ENCODE results near the gene MAGI3.

MAGI3 gene

GRCh38 chr1:113538225-113538624 is 147.9 kb downstream of the MAGI3 start:
- Histone ChIP-seq H3K23ac (ENCODE audit: low read length) (no peak overlapping the region), H4K8ac (ENCODE audit: low read depth, low read length) (no peak overlapping the region), H4K5ac (ENCODE audit: low read length) (no peak overlapping the region), H3K27me3 (ENCODE audit: insufficient read depth, low read length, poor library complexity) (no peaks in the 10 kb centered on the region), H3K79me2 (ENCODE audit: control insufficient read depth, insufficient read depth, low read length) (no peaks in the 10 kb centered on the region), H3K79me1 (ENCODE audit: low read length) (peaks cover 8% of the 10 kb centered on the region), H3K27ac (ENCODE audit: low read depth, low read length) (no peak overlapping the region), H2AK5ac (ENCODE audit: low read length) (no peak overlapping the region), H3K36me3 (ENCODE audit: control insufficient read depth, insufficient read depth, low read length) (no peaks in the 10 kb centered on the region), H3K9ac (ENCODE audit: low read length) (no peak overlapping the region), H3K4me3 (ENCODE audit: low read length) (no peak overlapping the region), H2BK5ac (ENCODE audit: low read length) (no peak overlapping the region), H3K4me1 (ENCODE audit: control insufficient read depth, low read depth, low read length) (peaks cover 2% of the 10 kb centered on the region), H3K4me2 (ENCODE audit: low read length) (no peak overlapping the region), H3K56ac (ENCODE audit: low read length) (no peak overlapping the region), H2BK15ac (replicated peaks; ENCODE audit: low read depth) (no peak overlapping the region), H3K18ac (ENCODE audit: low read length) (no peak overlapping the region), H3K4ac (ENCODE audit: low read depth, low read length) (no peak overlapping the region), H2BK120ac (ENCODE audit: low read depth, low read length) (no peak overlapping the region)
- no CpG with 5 or more reads among the region's 3 CpGs for WGBS (ENCODE audit: extremely low coverage, insufficient coverage, low lambda C conversion rate)
- DNase-seq, result no peak

- no peak for DNase-seq
- H3K27ac ChIP-seq (ENCODE audit: low read depth, low read length), result no peak overlapping the region
- peaks cover 8% of the 10 kb centered on the region for H3K79me1 ChIP-seq (ENCODE audit: low read length)
- H3K23ac ChIP-seq (ENCODE audit: low read length), result no peak overlapping the region
- no peak overlapping the region for H3K9ac ChIP-seq (ENCODE audit: low read length)
- no peak overlapping the region for H3K18ac ChIP-seq (ENCODE audit: low read length)
- H3K4me3 ChIP-seq (ENCODE audit: low read length), result no peak overlapping the region
- H3K4me1 ChIP-seq (ENCODE audit: control insufficient read depth, low read depth, low read length), result no peaks in the 10 kb centered on the region
- H3K27me3 ChIP-seq (ENCODE audit: insufficient read depth, low read length, poor library complexity), result no peaks in the 10 kb centered on the region
- no peaks in the 10 kb centered on the region for H3K36me3 ChIP-seq (ENCODE audit: control insufficient read depth, insufficient read depth, low read length)
- no peak overlapping the region for H2BK5ac ChIP-seq (ENCODE audit: low read length)
- no peak overlapping the region for H2BK120ac ChIP-seq (ENCODE audit: low read depth, low read length)
- no peak overlapping the region for H2AK5ac ChIP-seq (ENCODE audit: low read length)
- no peak overlapping the region for H4K8ac ChIP-seq (ENCODE audit: low read depth, low read length)
- H3K4ac ChIP-seq (ENCODE audit: low read depth, low read length), result no peak overlapping the region
- H2BK15ac ChIP-seq (replicated peaks; ENCODE audit: low read depth), result no peak overlapping the region
- H3K79me2 ChIP-seq (ENCODE audit: control insufficient read depth, insufficient read depth, low read length), result no peaks in the 10 kb centered on the region
- WGBS (ENCODE audit: extremely low coverage, insufficient coverage, low lambda C conversion rate), result no CpG with 5 or more reads among the region's 3 CpGs
- H3K4me2 ChIP-seq (ENCODE audit: low read length), result no peak overlapping the region
- H3K56ac ChIP-seq (ENCODE audit: low read length), result no peak overlapping the region
- H4K5ac ChIP-seq (ENCODE audit: low read length), result no peak overlapping the region
These were observed 150.0 kb downstream of the MAGI3 start for GRCh38 chr1:113540335-113540734.

GRCh38 chr1:113541106-113541505 is 150.8 kb downstream of the MAGI3 start:
- WGBS (ENCODE audit: extremely low coverage, insufficient coverage, low lambda C conversion rate), result no CpG with 5 or more reads among the region's 2 CpGs
- Histone ChIP-seq H3K27me3 (ENCODE audit: insufficient read depth, low read length, poor library complexity) (no peaks in the 10 kb centered on the region), H3K4ac (ENCODE audit: low read depth, low read length) (no peak overlapping the region), H3K79me1 (ENCODE audit: low read length) (peaks cover 8% of the 10 kb centered on the region), H3K27ac (ENCODE audit: low read depth, low read length) (no peak overlapping the region), H3K79me2 (ENCODE audit: control insufficient read depth, insufficient read depth, low read length) (no peaks in the 10 kb centered on the region), H3K4me1 (ENCODE audit: control insufficient read depth, low read depth, low read length) (no peaks in the 10 kb centered on the region), H3K4me2 (ENCODE audit: low read length) (no peak overlapping the region), H2AK5ac (ENCODE audit: low read length) (no peak overlapping the region), H4K8ac (ENCODE audit: low read depth, low read length) (no peak overlapping the region), H3K36me3 (ENCODE audit: control insufficient read depth, insufficient read depth, low read length) (no peaks in the 10 kb centered on the region), H4K5ac (ENCODE audit: low read length) (no peak overlapping the region), H3K18ac (ENCODE audit: low read length) (no peak overlapping the region), H2BK15ac (replicated peaks; ENCODE audit: low read depth) (no peak overlapping the region), H2BK5ac (ENCODE audit: low read length) (no peak overlapping the region), H3K9ac (ENCODE audit: low read length) (no peak overlapping the region), H2BK120ac (ENCODE audit: low read depth, low read length) (no peak overlapping the region), H3K4me3 (ENCODE audit: low read length) (no peak overlapping the region), H3K56ac (ENCODE audit: low read length) (no peak overlapping the region), H3K23ac (ENCODE audit: low read length) (no peak overlapping the region)
- no peak for DNase-seq

DNA sequence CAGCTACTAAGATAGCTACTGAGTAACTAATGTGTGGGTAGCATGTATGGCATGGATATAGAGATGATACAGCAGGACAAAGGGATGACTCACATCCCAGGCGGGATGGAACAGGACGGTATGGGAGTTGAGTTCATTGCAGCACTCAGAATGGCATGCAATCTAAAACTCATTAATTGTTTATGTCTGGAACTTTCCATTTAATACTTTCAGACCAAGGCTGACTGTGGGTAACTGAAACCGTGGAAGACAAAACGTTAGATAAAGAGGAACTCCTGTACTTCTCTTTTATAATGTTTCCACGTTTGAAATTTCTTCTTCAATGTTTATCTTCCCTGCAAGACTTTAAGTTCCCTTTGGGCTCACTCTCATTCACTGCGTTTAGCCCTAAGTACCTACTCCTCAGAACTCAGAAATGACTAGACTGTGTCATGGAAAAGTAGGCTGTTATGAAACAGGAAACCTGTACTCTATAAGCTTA is 151.9 kb downstream of the MAGI3 start:
- Histone ChIP-seq H4K8ac (ENCODE audit: low read depth, low read length) (no peak overlapping the region), H3K23ac (ENCODE audit: low read length) (no peak overlapping the region), H3K4ac (ENCODE audit: low read depth, low read length) (no peak overlapping the region), H2BK120ac (ENCODE audit: low read depth, low read length) (no peak overlapping the region), H3K9ac (ENCODE audit: low read length) (no peak overlapping the region), H4K5ac (ENCODE audit: low read length) (no peak overlapping the region), H3K36me3 (ENCODE audit: control insufficient read depth, insufficient read depth, low read length) (no peaks in the 10 kb centered on the region), H3K4me1 (ENCODE audit: control insufficient read depth, low read depth, low read length) (no peaks in the 10 kb centered on the region), H3K56ac (ENCODE audit: low read length) (no peak overlapping the region), H3K27ac (ENCODE audit: low read depth, low read length) (no peak overlapping the region), H3K4me2 (ENCODE audit: low read length) (no peak overlapping the region), H2AK5ac (ENCODE audit: low read length) (no peak overlapping the region), H3K27me3 (ENCODE audit: insufficient read depth, low read length, poor library complexity) (no peaks in the 10 kb centered on the region), H2BK15ac (replicated peaks; ENCODE audit: low read depth) (no peak overlapping the region), H2BK5ac (ENCODE audit: low read length) (no peak overlapping the region), H3K79me1 (ENCODE audit: low read length) (peaks cover 6% of the 10 kb centered on the region), H3K4me3 (ENCODE audit: low read length) (no peak overlapping the region), H3K18ac (ENCODE audit: low read length) (no peak overlapping the region), H3K79me2 (ENCODE audit: control insufficient read depth, insufficient read depth, low read length) (no peaks in the 10 kb centered on the region)
- DNase-seq, result no peak
- WGBS (ENCODE audit: extremely low coverage, insufficient coverage, low lambda C conversion rate), result no CpG with 5 or more reads among the region's 6 CpGs

GRCh38 chr1:113543110-113543509 is 152.8 kb downstream of the MAGI3 start:
- Histone ChIP-seq H4K5ac (ENCODE audit: low read length) (no peak overlapping the region), H3K23ac (ENCODE audit: low read length) (no peak overlapping the region), H2BK120ac (ENCODE audit: low read depth, low read length) (no peak overlapping the region), H3K27me3 (ENCODE audit: insufficient read depth, low read length, poor library complexity) (no peaks in the 10 kb centered on the region), H3K79me2 (ENCODE audit: control insufficient read depth, insufficient read depth, low read length) (no peaks in the 10 kb centered on the region), H3K36me3 (ENCODE audit: control insufficient read depth, insufficient read depth, low read length) (no peaks in the 10 kb centered on the region), H3K79me1 (ENCODE audit: low read length) (peaks cover 5% of the 10 kb centered on the region), H3K4me3 (ENCODE audit: low read length) (no peak overlapping the region), H3K4ac (ENCODE audit: low read depth, low read length) (no peak overlapping the region), H3K4me2 (ENCODE audit: low read length) (no peak overlapping the region), H4K8ac (ENCODE audit: low read depth, low read length) (no peak overlapping the region), H3K56ac (ENCODE audit: low read length) (no peak overlapping the region), H3K4me1 (ENCODE audit: control insufficient read depth, low read depth, low read length) (no peaks in the 10 kb centered on the region), H2AK5ac (ENCODE audit: low read length) (no peak overlapping the region), H2BK5ac (ENCODE audit: low read length) (no peak overlapping the region), H3K9ac (ENCODE audit: low read length) (no peak overlapping the region), H3K18ac (ENCODE audit: low read length) (no peak overlapping the region), H3K27ac (ENCODE audit: low read depth, low read length) (no peak overlapping the region), H2BK15ac (replicated peaks; ENCODE audit: low read depth) (no peak overlapping the region)
- no peak for DNase-seq
- WGBS (ENCODE audit: extremely low coverage, insufficient coverage, low lambda C conversion rate), result no CpG with 5 or more reads among the region's 1 CpG

- no peak overlapping the region for H4K8ac ChIP-seq (ENCODE audit: low read depth, low read length)
- no peak overlapping the region for H3K4ac ChIP-seq (ENCODE audit: low read depth, low read length)
- WGBS (ENCODE audit: extremely low coverage, insufficient coverage, low lambda C conversion rate), result no CpG with 5 or more reads among the region's 3 CpGs
- H2BK120ac ChIP-seq (ENCODE audit: low read depth, low read length), result no peak overlapping the region
- peaks cover 4% of the 10 kb centered on the region for H3K79me1 ChIP-seq (ENCODE audit: low read length)
- no peak overlapping the region for H2BK5ac ChIP-seq (ENCODE audit: low read length)
- H3K4me2 ChIP-seq (ENCODE audit: low read length), result no peak overlapping the region
- H3K4me1 ChIP-seq (ENCODE audit: control insufficient read depth, low read depth, low read length), result no peaks in the 10 kb centered on the region
- no peak overlapping the region for H2AK5ac ChIP-seq (ENCODE audit: low read length)
- H3K27me3 ChIP-seq (ENCODE audit: insufficient read depth, low read length, poor library complexity), result no peaks in the 10 kb centered on the region
- no peaks in the 10 kb centered on the region for H3K79me2 ChIP-seq (ENCODE audit: control insufficient read depth, insufficient read depth, low read length)
- DNase-seq, result no peak
- no peak overlapping the region for H2BK15ac ChIP-seq (replicated peaks; ENCODE audit: low read depth)
- no peak overlapping the region for H3K23ac ChIP-seq (ENCODE audit: low read length)
- no peak overlapping the region for H3K4me3 ChIP-seq (ENCODE audit: low read length)
- no peak overlapping the region for H4K5ac ChIP-seq (ENCODE audit: low read length)
- H3K27ac ChIP-seq (ENCODE audit: low read depth, low read length), result no peak overlapping the region
- H3K36me3 ChIP-seq (ENCODE audit: control insufficient read depth, insufficient read depth, low read length), result no peaks in the 10 kb centered on the region
- H3K56ac ChIP-seq (ENCODE audit: low read length), result no peak overlapping the region
- H3K18ac ChIP-seq (ENCODE audit: low read length), result no peak overlapping the region
- H3K9ac ChIP-seq (ENCODE audit: low read length), result no peak overlapping the region
These were observed 154.9 kb downstream of the MAGI3 start for GRCh38 chr1:113545210-113545609.

All from mesendoderm (in vitro differentiated cells).